Measurements from ENCODE around the gene BAIAP2L2. TPM values are rescaled to one million over a fixed set of nuclear protein-coding genes. Genes with fewer than 3 reads are reported as not detected.

The BAIAP2L2 gene
- total and polyA plus RNA-seq, 2 of the 4 experiments (the other 2 are of a cell fraction) = 0.18 to 0.46 TPM

DNA sequence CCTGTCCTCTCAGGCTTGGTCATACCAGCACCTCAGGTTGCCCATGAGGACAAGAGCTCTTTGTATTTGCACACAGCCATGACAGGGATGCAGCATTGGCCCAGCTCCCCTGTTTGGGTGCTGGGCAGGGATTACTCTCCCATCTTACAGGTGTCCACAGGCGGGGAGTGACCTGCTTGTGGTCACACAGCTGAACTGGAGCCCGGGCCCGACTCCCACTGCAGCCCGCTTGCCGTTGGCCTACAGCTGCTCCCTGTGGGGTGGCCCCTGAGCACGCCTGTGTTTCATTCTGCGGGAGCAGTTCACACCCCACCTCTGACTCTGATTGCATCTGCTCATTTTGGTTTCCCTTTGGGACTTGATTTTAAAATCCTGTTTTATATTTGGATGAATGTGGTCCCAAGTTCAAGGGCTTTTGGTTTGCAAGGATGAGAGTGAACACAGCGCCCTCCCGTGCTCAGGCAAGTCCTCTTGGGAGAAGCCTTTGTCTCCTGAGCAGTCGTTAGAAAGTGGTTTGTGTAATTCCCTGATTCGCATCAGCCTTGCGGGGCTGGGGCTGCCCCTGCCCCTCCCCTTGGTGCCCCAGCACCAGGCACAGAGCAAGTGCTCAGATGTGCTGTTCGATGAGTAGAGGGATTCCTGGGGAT is 44.0 kb downstream of the BAIAP2L2 start:
- no peak overlapping the region for H3K9ac ChIP-seq (ENCODE audit: low read depth, low read length)
- H2AK5ac ChIP-seq (ENCODE audit: low read depth, low read length) = no peak overlapping the region
- no peak overlapping the region for H2AK9ac ChIP-seq (replicated peaks; ENCODE audit: low read depth, low read length, poor library complexity)
- dilution Hi-C loops (cut with HindIII; ENCODE audit: low sequenced_read_pairs, unreplicated experiment) (no loop called here), intact Hi-C loops (cut with micrococcal nuclease) (no loop called here), in situ Hi-C loops (cut with MboI; ENCODE audit: low sequenced_read_pairs) (no loop called here)
- H3K14ac ChIP-seq (replicated peaks; ENCODE audit: low read depth, low read length) = no peak overlapping the region
- no peaks in the 10 kb centered on the region for H3K79me1 ChIP-seq (ENCODE audit: low read depth in 1 of 2, low read length in 2 of 2)
- no peak overlapping the region for H3K23ac ChIP-seq (ENCODE audit: low read depth, low read length)
- no peak overlapping the region for H4K5ac ChIP-seq (ENCODE audit: low read depth, low read length)
- H3K4ac ChIP-seq (ENCODE audit: low read depth, low read length) = no peak overlapping the region
- no peak overlapping the region for H2BK5ac ChIP-seq (ENCODE audit: low read depth, low read length, poor library complexity, severe bottlenecking)
- H2AFZ ChIP-seq (replicated peaks; ENCODE audit: low read length, poor library complexity) = no peak overlapping the region
- no peak overlapping the region for H3K4me3 ChIP-seq (ENCODE audit: insufficient read depth, low read depth, low read length)
- H3K36me3 ChIP-seq (ENCODE audit: control insufficient read depth, insufficient read depth, low read length) = peaks cover 16% of the 10 kb centered on the region
- no peak overlapping the region for H2BK15ac ChIP-seq (ENCODE audit: low read depth, low read length)
- no peak overlapping the region for H4K91ac ChIP-seq (ENCODE audit: insufficient read depth, low read depth, low read length)
- ATAC-seq (ENCODE audit: low read depth) = no peak
- H3K56ac ChIP-seq (ENCODE audit: extremely low read depth, insufficient read depth, low read length) = no peak overlapping the region
- no peak overlapping the region for H2BK20ac ChIP-seq (ENCODE audit: low read depth, low read length)
- POLR2A ChIA-PET (ENCODE audit: unreplicated experiment) = no interaction called here
- no peak for TF ChIP-seq FOS (IDR thresholded peaks at IDR 0.05; ENCODE audit: low read depth, low read length)
- TF ChIP-seq RAD21 (IDR thresholded peaks at IDR 0.05; ENCODE audit: low read length) = no peak
- TF ChIP-seq, protein P1, sequence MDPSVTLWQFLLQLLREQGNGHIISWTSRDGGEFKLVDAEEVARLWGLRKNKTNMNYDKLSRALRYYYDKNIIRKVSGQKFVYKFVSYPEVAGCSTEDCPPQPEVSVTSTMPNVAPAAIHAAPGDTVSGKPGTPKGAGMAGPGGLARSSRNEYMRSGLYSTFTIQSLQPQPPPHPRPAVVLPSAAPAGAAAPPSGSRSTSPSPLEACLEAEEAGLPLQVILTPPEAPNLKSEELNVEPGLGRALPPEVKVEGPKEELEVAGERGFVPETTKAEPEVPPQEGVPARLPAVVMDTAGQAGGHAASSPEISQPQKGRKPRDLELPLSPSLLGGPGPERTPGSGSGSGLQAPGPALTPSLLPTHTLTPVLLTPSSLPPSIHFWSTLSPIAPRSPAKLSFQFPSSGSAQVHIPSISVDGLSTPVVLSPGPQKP (IDR thresholded peaks at IDR 0.05; ENCODE audit: borderline replicate concordance, low read depth, low read length) = no peak
- DNase-seq = no peak
- WGBS, 2 experiments (ENCODE audit: extremely low coverage in 2 of 2, insufficient read length in 1 of 2) = 97% methylated on average over 5 of the region's 13 CpGs; no CpG with 5 or more reads in 1 of the 2 experiments
- no TSS peak for BruUV-seq (replicated peaks)
- no peak overlapping the region for H3K18ac ChIP-seq (ENCODE audit: low read depth, low read length)
- H4K20me1 ChIP-seq (ENCODE audit: insufficient read depth, low read length) = no peaks in the 10 kb centered on the region
- no peaks in the 10 kb centered on the region for H3K27me3 ChIP-seq (ENCODE audit: control insufficient read depth, insufficient read depth, low read length)
- no peaks in the 10 kb centered on the region for H3K9me1 ChIP-seq (ENCODE audit: insufficient read depth, low read length)
- no peak overlapping the region for H2BK120ac ChIP-seq (ENCODE audit: low read depth, low read length)
- H3K4me2 ChIP-seq (ENCODE audit: low read depth, low read length) = no peak overlapping the region
- no peaks in the 10 kb centered on the region for H3K9me3 ChIP-seq (ENCODE audit: control insufficient read depth, insufficient read depth, low read length)
- H3K4me1 ChIP-seq (ENCODE audit: control insufficient read depth, insufficient read depth, low read length) = no peaks in the 10 kb centered on the region
- no peak overlapping the region for H3K27ac ChIP-seq (ENCODE audit: insufficient read depth, low read length)
- no peak overlapping the region for H4K8ac ChIP-seq (ENCODE audit: low read depth in 2 of 2, low read length in 2 of 2)
- CTCF ChIA-PET = no interaction called here

Data from IMR-90 (cell line).